Naive thymus-derived CD4-positive, alpha-beta T cell (primary cell): ENCODE results near the gene DDX25. TPM values are rescaled to one million over a fixed set of nuclear protein-coding genes. Genes with fewer than 3 reads are reported as not detected.
"Not testable (repeated sequence)": the region's sequence is repeated elsewhere in the genome, so short reads cannot be mapped to it uniquely, and the experiment has no call there.

Experiments used
- ATAC-seq: fragments of 150-1000 bp; cut with Tn5 transposase; 2 replicates; pipeline ENCODE4 v1.10.0; 2021; ENCODE audit warnings: mild to moderate bottlenecking, moderate library complexity
- CTCF ChIA-PET: fragments of 350-600 bp; sonication (Branson Sonifier 250); formaldehyde crosslinking; loops from one replicate; lab custom pipeline; 2021; ENCODE audit warnings: antibody characterized with exemption; lab: Charles Lee
- POLR2A ChIA-PET: fragments of 350-600 bp; sonication (Branson Sonifier 250); formaldehyde crosslinking; loops from one replicate; lab custom pipeline; 2021; ENCODE audit warnings: antibody characterized with exemption, inconsistent platforms; lab: Charles Lee
- DNase-seq, 9 donors: peaks; one replicate each; pipeline versions ENCODE4 v3.0.0 to v3.0.0-alpha.2; 2020 to 2022; ENCODE audit warnings: mixed read lengths in 1 of 9
- H3K27ac ChIP-seq: one replicate; pipeline ENCODE4 v1.7.0; 2013; ENCODE audit warnings: mild to moderate bottlenecking, low read depth, low read length, moderate library complexity
- H3K27me3 ChIP-seq, 2 donors: one replicate each; pipeline ENCODE4 v1.7.0; 2013; ENCODE audit warnings: low read length in 2 of 2, mild to moderate bottlenecking in 2 of 2, moderate library complexity in 2 of 2; ENCODE audit not compliant: control insufficient read depth in 2 of 2, insufficient read depth in 2 of 2
- H3K36me3 ChIP-seq, 3 experiments: 1 replicate in 2 of 3; 2 replicates in 1 of 3; pipeline ENCODE4 v1.7.0; 2013; ENCODE audit warnings: low read length in 3 of 3, mild to moderate bottlenecking in 3 of 3, moderate library complexity in 1 of 3; ENCODE audit not compliant: insufficient read depth in 3 of 3, control insufficient read depth in 2 of 3
- H3K4me1 ChIP-seq, 2 donors: one replicate each; pipeline ENCODE4 v1.7.0; 2013; ENCODE audit warnings: low read length in 2 of 2, mild to moderate bottlenecking in 2 of 2, moderate library complexity in 1 of 2; ENCODE audit not compliant: control insufficient read depth in 2 of 2, insufficient read depth in 2 of 2
- H3K4me3 ChIP-seq: 2 replicates; pipeline ENCODE4 v1.7.0; 2013; ENCODE audit warnings: mild to moderate bottlenecking, low read length
- H3K9me3 ChIP-seq, 3 experiments: 1 replicate in 2 of 3; 2 replicates in 1 of 3; pipeline ENCODE4 v1.7.0; 2013; ENCODE audit warnings: low read length in 3 of 3; ENCODE audit not compliant: control insufficient read depth in 2 of 3
- H3K27ac Mint-ChIP-seq, 9 donors: one replicate each; pipeline ENCODE4 v1.8.0; 2020 to 2022; ENCODE audit warnings: mixed read lengths in 9 of 9, mild to moderate bottlenecking in 8 of 9, moderate library complexity in 5 of 9, inconsistent platforms in 2 of 9
- H3K27me3 Mint-ChIP-seq, 5 donors: one replicate each; pipeline ENCODE4 v1.8.0; 2021 to 2022; ENCODE audit warnings: mixed read lengths in 5 of 5, mild to moderate bottlenecking in 1 of 5
- H3K36me3 Mint-ChIP-seq, 5 donors: one replicate each; pipeline ENCODE4 v1.8.0; 2020 to 2022; ENCODE audit warnings: mixed read lengths in 5 of 5, mild to moderate bottlenecking in 3 of 5, inconsistent platforms in 1 of 5
- H3K4me1 Mint-ChIP-seq, 7 donors: one replicate each; pipeline ENCODE4 v1.8.0; 2020 to 2022; ENCODE audit warnings: mixed read lengths in 7 of 7, mild to moderate bottlenecking in 3 of 7, inconsistent platforms in 1 of 7
- H3K4me3 Mint-ChIP-seq, 10 donors: one replicate each; pipeline ENCODE4 v1.8.0; 2020 to 2022; ENCODE audit warnings: mild to moderate bottlenecking in 10 of 10, mixed read lengths in 10 of 10, moderate library complexity in 6 of 10, inconsistent platforms in 2 of 10
- H3K9me3 Mint-ChIP-seq, 11 donors: one replicate each; pipeline ENCODE4 v1.8.0; 2020 to 2022; ENCODE audit warnings: mixed read lengths in 11 of 11, mild to moderate bottlenecking in 4 of 11, inconsistent platforms in 1 of 11, moderate library complexity in 1 of 11
- intact Hi-C, 2 donors: fragments of 100-400 bp; cut with micrococcal nuclease; formaldehyde crosslinking; loops; one replicate each; pipeline ENCODE4 v1.15.1; 2023
- polyA plus RNA-seq, 2 donors: library from polyadenylated mRNA; unstranded; fragments of 300-500 nt; fragmentation: Illumina TruSeq; gene quantifications; one replicate each; pipeline ENCODE4 v1.2.3, GENCODE V29; 2021
- total RNA-seq, 6 experiments: library from RNA in 5 of 6; stranded (reverse) in 5 of 6; gene quantifications; 1 replicate in 5 of 6; 2 replicates in 1 of 6; pipeline ENCODE4 v1.2.3 and lab custom pipeline; 2021 to 2026

Gene DDX25
- total RNA-seq: under 1 TPM in 1 of 5 experiments, not detected in 4; 0.05 TPM
- polyA plus RNA-seq: under 1 TPM in 1 of 2 donors, not detected in 1; 0.02 TPM
- not detected for total RNA-seq (lab: John Stamatoyannopoulos, UW)

- H3K9me3 Mint-ChIP-seq: peaks cover 0 to 5% (median 0%) of the 10 kb centered on the region in 11 donors
- Histone ChIP-seq H3K27ac (no peak within 1 kb of the TSS), H3K27me3 (peaks cover 0 to 4% of the 10 kb centered on the region in 2 donors), H3K9me3 (no peaks in the 10 kb centered on the region), H3K4me3 (peak within 1 kb of the TSS; percentile 91), H3K36me3 (peaks cover 0 to 8% (median 0%) of the 10 kb centered on the region in 3 experiments), H3K4me1 (peaks cover 7 to 13% of the 10 kb centered on the region in 2 donors)
- DNase-seq: peak in 4 of 9 donors; percentile 14 to 29 (median 25)
- intact Hi-C loops: loop anchor here (1.0 to 5.0 kb wide), 10 partner anchors 17 to 1028 kb away; partner anchors contain the start of genes FAM118B (in 2 of the 2), HYLS1 (in 2 of the 2), RPUSD4 (in 2 of the 2) and SRPRA (in 2 of the 2)
- peaks cover 8 to 14% (median 10%) of the 10 kb centered on the region in 5 donors for H3K36me3 Mint-ChIP-seq
- H3K4me3 Mint-ChIP-seq: peak within 1 kb of the TSS; percentile 82 to 98 (median 96)
- ChIA-PET CTCF (interaction anchor here (0.7 to 1.6 kb wide), 3 partner anchors 16 to 1132 kb away, joined by 4 to 6 read pairs (median 6); partner anchors contain the start of gene HYLS1), POLR2A (interaction anchor here (0.6 to 2.3 kb wide), 6 partner anchors 13 to 792 kb away, joined by 3 to 21 read pairs (median 4); partner anchors contain the start of genes HYLS1 and TMEM218)
- no peak for ATAC-seq
- peaks cover 21 to 51% (median 36%) of the 10 kb centered on the region in 7 donors for H3K4me1 Mint-ChIP-seq
- H3K27me3 Mint-ChIP-seq: peaks cover 19 to 48% (median 29%) of the 10 kb centered on the region in 5 donors
- peak within 1 kb of the TSS; percentile 56 to 96 (median 92) for H3K27ac Mint-ChIP-seq
Measured at GRCh38 chr11:125903711-125904659, at the start of gene DDX25. DDX25 (plus strand) TSS chr11:125904508; CDS start chr11:125904518, 10 bp downstream.

- Mint-ChIP-seq H3K27me3 (peaks cover under 1 to 39% (median 19%) of the 10 kb centered on the region in 5 donors), H3K9me3 (peaks cover 0 to 66% (median 25%) of the 10 kb centered on the region in 11 donors), H3K36me3 (peaks cover 0 to 19% (median 4%) of the 10 kb centered on the region in 5 donors)
- ATAC-seq, H3K36me3 ChIP-seq, POLR2A ChIA-PET, H3K4me1 Mint-ChIP-seq, H3K4me3 ChIP-seq, H3K4me3 Mint-ChIP-seq, H3K27ac ChIP-seq, H3K27ac Mint-ChIP-seq, intact Hi-C loops, H3K27me3 ChIP-seq, H3K9me3 ChIP-seq, CTCF ChIA-PET, H3K4me1 ChIP-seq, DNase-seq: not testable (repeated sequence)
Measured at GRCh38 chr11:125857670-125858069, 46.6 kb upstream of the DDX25 start.

- intact Hi-C loops, H3K4me3 ChIP-seq, H3K36me3 ChIP-seq, H3K9me3 ChIP-seq, DNase-seq, H3K4me1 ChIP-seq, ATAC-seq, POLR2A ChIA-PET, H3K27ac ChIP-seq, CTCF ChIA-PET, H3K4me3 Mint-ChIP-seq, H3K4me1 Mint-ChIP-seq, H3K27me3 Mint-ChIP-seq, H3K27me3 ChIP-seq, H3K27ac Mint-ChIP-seq: not testable (repeated sequence)
- Mint-ChIP-seq H3K36me3 (peaks cover 0 to 10% (median 0%) of the 10 kb centered on the region in 5 donors), H3K9me3 (peaks cover 0 to 30% (median 15%) of the 10 kb centered on the region in 11 donors)
Measured at GRCh38 chr11:125862786-125863185, 41.5 kb upstream of the DDX25 start.

GRCh38 chr11:125865354-125865753, 39.0 kb upstream of the DDX25 start:
- H3K27ac ChIP-seq, ATAC-seq, H3K4me3 ChIP-seq, POLR2A ChIA-PET, H3K27me3 ChIP-seq, intact Hi-C loops, H3K9me3 Mint-ChIP-seq, H3K4me3 Mint-ChIP-seq, H3K36me3 Mint-ChIP-seq, H3K27ac Mint-ChIP-seq, H3K27me3 Mint-ChIP-seq, CTCF ChIA-PET, H3K36me3 ChIP-seq, H3K4me1 Mint-ChIP-seq, DNase-seq, H3K4me1 ChIP-seq, H3K9me3 ChIP-seq: not testable (repeated sequence)

DNA sequence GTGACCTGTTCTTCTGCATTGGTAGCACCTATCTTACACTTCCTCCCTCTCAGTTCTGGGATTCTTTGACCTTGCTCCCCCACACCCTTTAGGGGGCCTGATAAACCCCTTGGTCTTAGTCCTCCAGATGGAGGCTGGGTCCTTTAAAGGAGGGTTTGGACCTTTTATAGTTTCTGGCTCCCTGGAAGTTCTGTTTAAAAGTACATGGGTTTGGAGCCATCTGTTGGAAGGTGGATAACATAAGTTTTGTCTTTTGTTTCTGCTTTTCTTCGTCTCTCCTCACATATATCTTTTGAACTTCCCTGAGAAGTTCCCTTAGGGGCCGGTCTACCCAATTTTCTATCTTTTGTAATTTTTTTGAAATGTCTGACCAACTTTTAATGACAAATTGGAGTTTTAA, 34.8 kb upstream of the DDX25 start:
- intact Hi-C loops: no loop called here
- no peak for ATAC-seq
- Histone ChIP-seq H3K27ac (no peak overlapping the region), H3K9me3 (no peaks in the 10 kb centered on the region), H3K4me1 (no peaks in the 10 kb centered on the region), H3K4me3 (no peak overlapping the region), H3K27me3 (no peaks in the 10 kb centered on the region), H3K36me3 (no peaks in the 10 kb centered on the region)
- Mint-ChIP-seq H3K4me3 (no peak overlapping the region), H3K27ac (no peak overlapping the region), H3K9me3 (peaks cover 0 to 11% (median 0%) of the 10 kb centered on the region in 11 donors), H3K27me3 (peaks cover 0 to 5% (median 0%) of the 10 kb centered on the region in 5 donors), H3K4me1 (no peaks in the 10 kb centered on the region), H3K36me3 (peaks cover 0 to 9% (median 0%) of the 10 kb centered on the region in 5 donors)
- CTCF ChIA-PET: no interaction called here
- DNase-seq: no peak
- POLR2A ChIA-PET: no interaction called here

DNA sequence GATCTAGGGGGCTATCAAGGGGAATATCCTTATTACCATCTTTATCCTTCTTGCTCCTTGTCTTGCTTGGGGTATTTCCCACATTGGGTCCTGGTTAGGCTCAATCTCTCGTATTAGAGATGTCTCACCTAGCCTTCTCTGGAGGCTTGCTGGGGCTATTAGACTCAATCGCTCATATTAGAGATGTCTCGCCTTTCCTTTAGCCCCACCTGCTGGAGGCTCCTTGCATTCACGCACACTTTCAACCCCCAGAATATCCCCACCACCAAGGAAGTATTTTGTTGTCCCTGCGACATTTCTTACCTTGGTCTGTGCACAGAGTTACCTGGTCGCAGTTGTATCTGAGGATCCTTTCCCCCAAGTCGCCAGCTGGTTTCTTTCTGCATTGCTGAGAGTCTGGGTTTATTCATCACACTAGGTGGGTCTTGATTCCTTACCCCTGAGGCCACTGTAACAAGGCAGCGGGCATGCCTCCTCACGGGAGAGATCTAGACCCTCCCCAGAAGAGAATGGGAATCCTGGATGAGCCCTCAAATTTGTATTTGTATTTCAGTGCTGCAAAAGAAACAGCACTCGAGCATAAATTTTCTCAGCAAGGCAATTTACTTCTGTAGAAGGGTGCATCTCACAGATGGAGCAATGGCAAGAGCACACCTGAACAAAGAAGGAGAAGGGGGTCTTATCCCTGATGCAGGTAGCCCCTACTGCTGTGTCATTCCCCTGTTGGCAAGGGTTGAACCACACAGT, 32.7 kb upstream of the DDX25 start:
- Histone ChIP-seq H3K4me3 (no peak overlapping the region), H3K27ac (no peak overlapping the region), H3K4me1 (no peaks in the 10 kb centered on the region), H3K27me3 (no peaks in the 10 kb centered on the region), H3K9me3 (no peaks in the 10 kb centered on the region), H3K36me3 (no peaks in the 10 kb centered on the region)
- H3K4me3 Mint-ChIP-seq: no peak overlapping the region
- ATAC-seq (peak; percentile 69), DNase-seq (peak in 5 of 9 donors; percentile 6 to 51 (median 35))
- ChIA-PET POLR2A (no interaction called here), CTCF (no interaction called here)
- peaks cover 0 to 5% (median 0%) of the 10 kb centered on the region in 5 donors for H3K27me3 Mint-ChIP-seq
- no peak overlapping the region for H3K27ac Mint-ChIP-seq
- peaks cover 0 to 11% (median 0%) of the 10 kb centered on the region in 11 donors for H3K9me3 Mint-ChIP-seq
- intact Hi-C loops: loop anchor here (1.0 to 10.0 kb wide), 9 partner anchors 147 to 1799 kb away; partner anchors contain the start of gene EI24 (in 1 of the 2)
- no peaks in the 10 kb centered on the region for H3K4me1 Mint-ChIP-seq
- H3K36me3 Mint-ChIP-seq: peaks cover 0 to 9% (median 0%) of the 10 kb centered on the region in 5 donors
